HG03066 (cell line): ENCODE results near the gene DNAJC21.

ENCODE experiments used
- ATAC-seq: cut with Tn5 transposase; IDR thresholded peaks from one replicate; pipeline ENCODE4 v1.9.1; 2021; ENCODE audit warnings: low read depth; ENCODE audit not compliant: unreplicated experiment

The DNAJC21 gene

DNA sequence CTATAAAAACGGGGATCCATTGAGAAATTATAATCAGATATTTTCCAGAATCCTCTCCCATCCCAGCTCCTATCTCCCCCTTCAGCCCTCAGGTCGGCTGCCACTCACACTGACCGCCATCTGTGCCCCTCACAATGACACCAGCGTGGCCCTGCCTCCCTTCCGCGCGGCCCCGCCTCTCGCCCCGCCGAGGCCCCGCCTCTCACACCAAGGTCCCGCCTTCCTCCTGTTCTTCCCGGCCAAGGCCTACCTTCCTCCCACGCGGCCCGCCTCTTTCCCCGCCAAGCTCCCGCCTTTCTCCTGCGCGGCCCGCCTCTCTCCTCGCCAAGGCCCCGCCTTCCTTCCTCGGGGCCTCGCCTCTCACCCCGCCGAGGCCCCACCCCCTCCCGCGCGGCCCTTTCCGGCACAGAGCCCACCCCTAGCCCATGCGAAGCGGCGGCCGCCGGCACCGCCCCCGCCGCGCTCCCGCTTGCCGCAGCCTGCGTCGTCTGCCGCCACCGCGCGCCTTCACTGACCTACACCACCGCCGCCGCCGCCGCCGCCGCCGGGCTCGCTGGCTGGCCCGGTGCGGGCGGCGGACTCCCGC, at the start of gene DNAJC21:
DNAJC21 (plus strand) TSS at position 426 of the 586 bp plus-strand sequence. CDS start 261 bp downstream, outside the sequence.
- ATAC-seq: peak; percentile 86

DNA sequence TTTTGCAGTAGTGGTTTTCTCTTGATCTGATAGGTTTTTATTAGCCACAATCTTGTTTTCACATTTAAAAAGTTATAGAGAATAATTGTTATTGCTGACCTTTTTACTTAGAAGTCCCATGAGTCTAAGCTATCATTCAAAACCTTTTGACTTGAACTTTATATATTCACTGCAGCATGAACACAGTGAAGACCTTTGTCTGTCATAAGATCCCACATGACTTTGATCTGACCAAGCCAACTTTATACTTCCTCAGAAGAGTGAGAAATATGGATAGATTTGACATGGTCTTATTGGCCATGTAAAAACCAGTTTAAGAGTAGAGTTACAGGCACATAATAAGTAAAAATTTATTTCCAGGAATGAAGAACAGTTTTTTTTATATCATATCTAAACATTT, 48.1 kb upstream of the DNAJC21 start:
- no peak for ATAC-seq

DNA sequence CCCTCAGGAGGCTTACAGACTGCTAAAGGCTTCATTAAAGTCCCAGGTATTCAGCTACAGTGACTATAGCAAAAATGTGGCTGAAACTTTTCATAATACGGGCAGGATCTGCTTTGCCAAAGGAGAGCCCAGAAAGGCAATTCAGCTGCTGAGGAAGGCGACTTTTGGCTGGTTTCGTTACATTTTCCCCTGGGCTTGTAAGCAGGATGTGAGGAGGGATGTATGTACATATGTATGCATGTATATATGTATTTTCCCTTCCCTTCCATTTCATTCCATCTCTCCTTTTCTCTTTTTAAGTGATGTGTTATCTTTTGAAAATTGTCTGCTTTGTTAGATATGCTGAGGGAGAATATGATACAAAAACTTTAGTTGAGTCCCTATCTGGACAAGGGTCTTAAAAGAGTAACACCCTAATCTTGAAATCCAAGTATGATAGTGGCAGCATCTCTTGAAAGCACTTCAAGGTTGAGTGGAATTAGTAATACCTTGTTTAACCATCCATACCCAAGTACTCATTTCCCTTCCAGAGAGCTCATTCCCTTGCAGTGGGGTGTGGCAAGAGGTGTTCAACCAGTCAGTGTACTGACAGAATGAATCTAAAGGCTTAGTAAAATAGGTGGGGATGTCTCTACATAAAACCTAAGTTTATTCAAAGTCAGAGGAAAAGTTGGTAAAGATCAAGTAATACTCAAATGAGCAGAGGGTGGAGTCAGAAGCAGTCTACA, 42.8 kb upstream of the DNAJC21 start:
- no peak for ATAC-seq

DNA sequence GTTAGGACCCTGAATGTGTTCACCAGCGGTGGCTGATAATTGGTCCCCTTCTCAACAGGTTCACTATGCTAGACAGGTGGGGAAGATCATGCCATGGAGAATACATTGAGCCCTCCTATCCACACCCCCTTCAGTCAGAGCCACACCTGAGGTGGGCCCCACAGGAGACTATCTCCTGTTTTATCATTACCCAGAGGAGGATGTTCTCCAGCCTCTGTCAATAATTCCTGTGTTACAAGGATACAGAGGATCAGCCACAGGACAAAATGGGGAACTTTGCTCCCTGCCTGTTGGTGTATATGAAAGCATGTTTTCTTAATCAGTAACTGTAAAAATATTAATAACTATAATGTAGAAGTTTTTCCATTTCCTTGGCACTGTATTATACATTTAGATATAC, 40.0 kb upstream of the DNAJC21 start:
- no peak for ATAC-seq

DNA sequence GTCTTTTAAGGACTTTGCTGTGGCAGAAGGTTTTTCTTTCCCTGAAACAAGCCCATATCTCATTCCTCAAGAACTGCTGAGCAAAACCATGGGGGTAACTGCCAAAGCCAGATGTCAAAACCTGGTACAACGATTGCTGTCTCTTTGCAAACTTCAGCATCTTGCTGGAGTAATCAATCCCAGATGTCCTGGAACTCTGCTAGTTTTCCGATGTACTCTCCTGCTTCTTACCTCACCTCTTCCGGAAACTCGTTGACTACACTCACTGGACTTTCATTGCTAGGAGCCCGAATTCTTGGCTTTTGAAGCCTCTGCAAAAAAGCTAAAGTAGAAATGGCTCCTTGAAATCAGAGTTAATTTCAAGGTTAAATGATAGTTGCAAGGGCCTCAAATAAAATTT, 37.4 kb upstream of the DNAJC21 start:
- no peak for ATAC-seq

DNA sequence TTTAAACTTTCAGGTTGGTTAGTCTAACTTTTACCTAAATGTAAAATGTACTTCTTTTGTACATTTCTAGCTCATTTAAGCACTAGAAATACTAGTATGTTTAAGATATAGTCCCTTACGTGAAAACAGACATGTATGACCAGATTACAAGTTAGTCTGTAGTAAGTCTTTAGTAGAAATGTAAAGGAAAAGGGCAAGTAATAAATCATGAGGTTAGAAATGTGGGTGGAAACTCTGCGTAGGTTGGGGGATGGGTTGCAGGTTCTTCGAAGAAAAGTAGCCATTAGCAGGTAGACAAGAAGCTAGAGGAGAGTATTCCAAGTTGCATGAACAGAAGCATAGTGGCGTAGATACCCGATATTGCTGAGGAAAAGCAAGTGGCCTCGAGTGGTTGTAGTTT, 36.9 kb upstream of the DNAJC21 start:
- no peak for ATAC-seq

DNA sequence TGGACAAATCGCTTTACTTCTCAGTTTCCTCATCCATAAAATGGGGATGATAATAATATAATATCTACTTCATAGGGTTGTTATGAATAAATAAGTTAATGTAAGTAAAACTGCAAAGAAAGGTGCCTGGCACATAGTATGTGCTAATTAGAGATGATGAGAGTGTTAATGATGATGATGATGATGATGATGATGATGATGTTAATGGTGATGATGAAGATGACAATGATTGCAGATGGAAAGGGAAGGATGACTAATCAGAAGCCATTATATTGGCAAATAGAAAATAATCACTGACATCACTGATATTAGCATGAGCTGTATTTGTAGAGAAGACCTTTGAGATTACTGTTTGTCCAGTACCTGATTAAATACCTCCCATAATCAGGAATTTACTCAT, 34.6 kb upstream of the DNAJC21 start:
- ATAC-seq: no peak

DNA sequence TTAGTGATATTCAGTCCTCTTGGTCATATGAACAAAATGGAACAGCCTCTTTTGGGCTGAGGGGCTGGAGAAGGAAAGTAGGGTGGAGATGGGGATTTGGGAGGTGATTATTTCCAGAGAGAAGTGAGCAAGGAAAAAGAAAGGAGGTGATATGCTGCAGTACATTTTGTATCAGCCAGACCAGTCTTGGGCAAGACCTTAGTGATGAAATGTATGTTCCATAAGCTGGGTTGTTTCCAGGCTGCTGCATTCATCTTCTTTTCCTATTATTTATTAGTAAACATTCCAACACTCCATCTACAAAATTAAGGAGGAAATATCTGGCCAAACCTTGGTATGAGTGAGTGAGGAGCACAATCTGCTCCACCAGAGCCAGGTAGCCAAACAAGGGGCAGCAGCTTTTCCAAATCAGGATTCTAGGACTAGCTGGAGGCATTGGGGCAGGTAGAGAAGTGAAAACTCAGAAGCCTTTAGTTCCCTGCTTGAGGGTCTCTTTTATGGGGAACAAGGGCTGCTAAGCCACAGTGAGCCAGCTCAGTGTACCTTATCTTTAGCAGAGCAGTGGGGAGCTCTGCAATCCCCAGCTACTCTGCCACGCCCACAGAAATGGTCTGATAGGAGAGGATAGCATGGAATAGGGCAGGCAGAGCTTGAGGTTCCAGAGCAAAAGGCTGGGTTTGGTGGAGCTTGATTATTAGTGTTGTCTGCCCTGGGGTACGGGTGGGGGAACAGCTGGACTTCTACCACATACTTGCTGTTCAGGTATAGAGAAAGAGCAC, 33.5 kb upstream of the DNAJC21 start:
- no peak for ATAC-seq

DNA sequence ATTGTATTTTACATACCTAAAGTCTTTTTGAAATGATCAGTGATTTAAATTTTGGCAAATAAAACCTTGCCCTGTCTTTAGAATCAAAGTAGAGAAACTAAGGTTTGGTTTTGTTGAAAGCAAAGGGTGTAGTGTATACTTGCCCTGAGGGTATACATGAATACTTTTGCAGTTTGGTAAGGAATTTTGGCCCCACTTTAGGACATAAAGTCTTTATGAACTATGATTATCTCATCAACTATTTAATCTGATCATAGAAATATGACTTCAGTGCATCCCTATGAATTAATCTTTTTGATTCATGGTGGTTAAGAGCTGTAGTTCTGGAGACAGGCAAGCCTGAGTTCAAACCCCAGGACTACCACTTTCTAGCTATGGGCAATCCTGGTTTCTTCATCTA, 31.7 kb upstream of the DNAJC21 start:
- no peak for ATAC-seq

DNA sequence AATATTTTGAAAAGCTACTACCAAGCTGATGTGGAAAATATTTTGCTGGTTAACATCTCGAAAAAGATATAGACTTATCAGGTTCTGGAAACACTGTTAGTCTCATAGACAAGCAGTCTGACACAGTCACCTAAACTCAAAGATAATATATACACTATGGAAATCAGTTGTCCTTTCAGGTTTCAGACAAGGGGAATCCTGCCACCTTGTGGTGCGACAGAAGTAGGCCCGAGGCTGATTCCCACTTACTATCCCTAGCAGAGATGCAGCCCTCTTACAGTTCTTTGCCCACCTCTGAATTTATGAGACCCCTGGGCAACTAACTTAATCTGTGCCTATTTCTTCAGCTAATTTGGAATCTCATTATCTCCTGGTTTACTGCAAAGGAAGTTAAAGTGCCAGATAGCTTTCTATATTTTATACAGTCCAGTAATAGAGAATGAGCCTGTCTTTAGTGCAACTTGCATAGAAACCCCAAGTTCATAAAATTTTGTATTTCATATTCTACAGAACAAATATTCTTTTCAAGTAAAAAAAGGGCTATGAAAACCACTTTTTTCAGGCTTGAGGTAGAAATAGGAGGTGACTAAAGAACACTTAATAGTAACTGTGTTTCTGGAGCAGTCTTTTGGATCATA, 31.0 kb upstream of the DNAJC21 start:
- ATAC-seq: peak; percentile 87

DNA sequence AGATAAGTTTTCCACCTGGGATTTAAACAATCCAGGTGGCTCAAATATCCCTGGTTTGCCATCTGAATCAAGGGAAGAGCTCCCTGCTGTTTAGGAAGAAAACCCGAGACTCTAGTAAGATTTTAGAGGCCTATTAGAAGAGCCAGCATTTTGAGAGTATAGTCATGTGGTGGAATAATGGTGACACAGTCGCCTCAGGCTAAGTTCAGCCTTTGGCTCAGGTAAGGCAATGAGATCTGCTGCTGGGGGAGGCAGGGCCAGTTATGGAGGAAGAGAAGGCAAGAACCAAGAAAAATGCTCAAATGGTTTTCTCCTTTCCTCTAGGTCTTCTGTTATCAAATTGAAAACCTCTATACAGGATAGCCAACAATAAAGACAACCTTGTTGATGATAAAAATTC, 30.3 kb upstream of the DNAJC21 start:
- no peak for ATAC-seq

DNA sequence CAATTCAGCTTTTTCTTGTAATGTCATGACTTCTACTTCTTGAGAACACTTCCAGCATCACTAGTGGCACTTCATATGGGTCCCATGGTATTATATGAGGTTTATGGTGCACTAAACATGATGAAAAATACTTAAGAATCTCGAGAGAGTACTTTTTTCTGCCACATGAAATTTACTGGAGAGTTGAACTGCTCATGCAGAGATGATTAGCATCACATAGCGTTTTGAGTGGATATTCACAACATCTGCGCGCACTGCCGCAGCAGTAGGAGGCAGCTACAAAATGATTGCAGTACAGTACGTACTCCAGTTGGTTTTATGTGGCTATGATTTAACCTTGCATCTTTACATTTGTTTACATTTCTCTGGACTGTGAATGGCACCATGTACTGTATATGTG, 28.7 kb upstream of the DNAJC21 start:
- ATAC-seq: no peak

DNA sequence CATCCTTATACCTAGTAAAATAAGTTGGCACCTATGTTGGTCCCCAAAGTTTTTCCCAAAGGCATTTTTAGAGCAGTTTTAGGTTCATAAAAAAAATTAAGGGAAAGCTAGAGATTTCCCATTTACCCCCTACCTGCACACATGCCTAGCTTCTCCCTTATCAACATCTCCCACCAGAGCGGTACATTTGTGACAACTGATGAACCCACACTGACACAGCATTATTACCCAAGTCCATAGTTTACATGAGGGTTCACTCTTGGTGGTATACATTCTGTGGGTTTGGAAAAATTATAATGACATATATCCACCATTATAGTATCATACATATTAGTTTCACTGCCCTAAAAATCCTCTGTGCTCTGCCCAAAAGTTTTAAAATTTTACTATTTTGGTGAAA, 26.1 kb upstream of the DNAJC21 start:
- ATAC-seq: no peak

DNA sequence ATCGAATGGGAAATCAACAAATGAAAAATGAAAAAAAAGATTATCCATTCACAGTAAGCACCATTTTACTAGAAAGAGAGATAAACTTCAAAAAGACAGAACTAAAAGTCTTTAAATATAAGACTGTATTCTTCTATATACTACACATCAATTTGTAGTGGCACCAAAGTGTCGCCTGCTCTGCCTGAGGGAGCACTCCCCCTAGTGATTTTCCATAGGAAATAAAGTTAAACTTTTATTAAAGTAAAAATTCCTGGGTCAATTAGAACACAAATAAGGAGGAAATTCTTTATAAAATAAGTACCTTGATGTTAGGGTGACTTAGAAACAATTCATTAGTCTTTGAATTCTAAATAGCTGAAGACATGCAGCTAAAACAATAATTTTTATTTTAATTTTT, 23.8 kb upstream of the DNAJC21 start:
- no peak for ATAC-seq

DNA sequence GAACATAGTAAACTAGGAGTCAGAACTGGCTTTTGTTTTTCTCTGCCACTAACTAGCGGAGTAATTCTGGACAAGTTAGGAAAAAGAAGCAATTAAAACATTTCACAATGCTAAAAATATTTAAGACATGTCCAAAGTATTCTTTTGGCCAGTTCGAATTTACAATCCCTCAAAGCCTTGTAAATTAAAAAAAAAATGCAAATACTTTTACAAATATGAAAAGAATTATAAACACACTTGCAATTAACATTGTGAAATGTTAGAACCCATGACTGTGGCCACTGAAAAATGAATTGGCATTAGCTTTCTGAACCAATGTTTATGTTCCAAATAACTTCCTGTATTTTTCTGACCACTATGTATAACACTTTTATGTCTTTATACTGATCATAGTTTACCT, 16.3 kb upstream of the DNAJC21 start:
- no peak for ATAC-seq

DNA sequence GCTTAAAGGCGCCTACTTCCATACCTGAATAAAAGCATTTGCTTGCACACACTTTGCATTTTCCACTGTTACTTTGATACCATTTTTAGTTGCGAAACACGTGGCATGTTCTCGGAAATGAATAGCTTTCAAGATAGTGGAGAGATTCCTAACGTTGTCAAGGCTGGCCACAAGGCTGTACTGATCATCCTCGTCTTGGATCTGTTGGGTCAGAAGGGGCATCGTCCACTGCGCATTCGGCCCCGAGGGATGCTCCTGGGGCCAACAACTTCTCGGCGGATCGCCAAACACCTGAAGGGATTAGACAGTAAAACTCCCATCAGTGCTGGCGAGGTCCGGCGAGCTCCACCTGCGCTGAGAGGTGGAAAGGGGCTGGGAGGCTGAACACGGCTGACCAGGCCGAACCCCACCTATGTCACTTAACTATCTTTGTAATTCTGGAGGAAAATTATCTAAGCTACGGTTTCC, 14.7 kb upstream of the DNAJC21 start:
- ATAC-seq: peak; percentile 11

DNA sequence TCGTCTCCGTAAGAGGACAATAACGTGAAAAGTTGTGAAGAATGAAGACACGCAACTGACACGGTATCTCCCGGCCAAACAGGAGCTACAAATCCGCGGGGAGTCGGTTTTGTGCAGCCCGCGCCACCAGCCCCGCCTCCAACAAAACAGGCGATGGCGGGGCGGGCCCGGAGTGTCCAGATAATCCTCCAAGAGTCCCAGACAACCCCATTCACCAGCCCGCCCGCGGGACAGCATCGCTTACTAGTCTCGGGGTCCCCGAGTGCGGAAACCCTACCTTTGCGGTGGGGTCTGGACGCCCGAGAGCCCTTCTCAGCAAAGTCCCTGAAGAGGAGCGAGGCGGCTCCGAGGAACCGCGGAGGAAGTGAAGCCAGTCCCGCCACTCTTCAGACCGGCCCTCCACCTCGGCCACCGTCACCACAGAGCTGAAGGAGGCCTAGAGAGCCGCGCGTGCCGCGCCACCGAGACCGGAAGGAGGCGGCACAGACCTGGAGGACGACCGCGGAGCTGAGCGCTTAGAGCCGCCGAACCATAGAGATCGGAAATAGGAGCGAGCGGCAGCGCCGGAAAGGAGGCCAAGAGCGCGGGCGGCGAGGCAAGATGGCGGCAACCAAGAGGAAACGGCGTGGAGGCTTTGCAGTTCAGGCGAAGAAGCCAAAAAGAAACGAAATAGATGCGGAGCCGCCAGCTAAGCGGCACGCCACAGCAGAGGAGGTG, 14.1 kb upstream of the DNAJC21 start, which contains the start of the genes BRIX1 and RAD1:
BRIX1 (plus strand) TSS at position 573 of the 717 bp plus-strand sequence; CDS start at position 601, 28 bp downstream.
RAD1 (minus strand) TSS at position 366 of the 717 bp plus-strand sequence. CDS start 612 bp downstream, outside the sequence.
- peak; percentile 97 for ATAC-seq

DNA sequence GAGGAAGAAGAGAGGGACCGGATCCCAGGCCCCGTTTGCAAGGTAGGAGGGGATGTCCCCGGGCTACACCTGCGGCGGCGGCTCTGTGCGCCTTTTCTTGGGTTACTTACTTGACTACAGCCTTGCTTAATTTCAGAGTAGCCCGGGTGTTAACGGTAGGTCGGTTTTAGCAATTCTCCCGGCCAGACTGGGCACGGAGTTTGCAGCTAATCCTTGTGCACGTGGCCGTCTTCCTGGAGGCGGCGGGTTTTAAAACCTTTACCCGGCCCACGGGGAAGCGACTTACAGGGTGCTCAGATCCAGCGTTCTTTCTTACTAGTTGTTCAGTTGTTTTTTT, 13.5 kb upstream of the DNAJC21 start:
- ATAC-seq: peak; percentile 10

DNA sequence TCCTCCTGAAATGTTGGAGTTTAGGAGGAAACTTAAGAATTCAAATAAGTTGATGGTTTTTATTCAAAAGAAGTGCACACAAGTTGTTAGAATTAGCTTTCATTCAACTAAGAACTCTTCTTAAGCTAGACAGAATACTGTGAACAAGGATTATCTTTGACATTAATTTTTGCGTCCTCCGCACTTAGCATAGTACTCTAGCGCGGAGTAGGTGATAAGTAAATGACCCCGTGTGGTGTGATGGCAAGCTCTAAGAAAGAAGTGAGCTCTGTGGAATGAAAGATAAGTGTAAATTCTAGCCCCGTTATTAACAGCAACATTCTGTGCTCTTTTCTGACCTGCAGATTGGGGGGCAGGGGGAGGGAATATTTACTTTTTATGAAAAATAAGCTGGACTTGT, 12.8 kb upstream of the DNAJC21 start:
- no peak for ATAC-seq

DNA sequence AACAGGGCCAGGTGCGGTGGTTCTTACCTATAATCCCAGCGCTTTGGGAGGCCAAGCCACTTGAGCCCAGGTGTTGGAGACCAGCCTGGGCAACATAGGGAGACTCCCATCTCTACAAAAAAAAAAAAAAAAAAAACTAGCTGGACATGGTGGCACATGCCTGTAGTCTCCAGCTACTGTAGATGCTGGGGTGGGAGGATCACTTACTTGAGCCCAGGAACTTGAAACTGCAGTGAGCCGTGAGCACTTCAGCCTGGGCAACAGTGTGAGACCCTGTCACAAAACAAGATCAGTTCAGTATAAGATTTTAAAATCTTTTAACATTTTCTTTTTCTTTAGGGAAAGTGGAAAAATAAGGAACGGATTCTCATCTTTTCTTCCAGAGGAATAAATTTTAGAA, 11.3 kb upstream of the DNAJC21 start:
- no peak for ATAC-seq
